Measurements from ENCODE around the gene NINJ2.

DNA sequence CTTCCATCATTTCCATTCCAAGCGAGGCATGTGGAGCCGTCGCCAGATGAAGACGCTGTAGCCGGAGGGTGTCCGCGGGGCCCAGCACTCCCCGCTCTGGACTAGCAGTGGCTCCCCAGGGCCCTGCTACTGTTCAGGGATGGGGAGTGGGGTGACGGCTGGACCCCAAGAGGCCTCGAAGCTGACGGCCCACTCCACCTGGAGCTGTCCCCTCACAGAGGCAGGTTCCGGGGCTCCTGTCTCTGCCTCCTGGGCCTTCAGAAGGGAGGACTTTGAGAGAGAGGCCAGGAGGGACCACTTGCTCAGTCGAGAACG, 101.9 kb downstream of the NINJ2 start:
- TF ChIP-seq, protein P1, sequence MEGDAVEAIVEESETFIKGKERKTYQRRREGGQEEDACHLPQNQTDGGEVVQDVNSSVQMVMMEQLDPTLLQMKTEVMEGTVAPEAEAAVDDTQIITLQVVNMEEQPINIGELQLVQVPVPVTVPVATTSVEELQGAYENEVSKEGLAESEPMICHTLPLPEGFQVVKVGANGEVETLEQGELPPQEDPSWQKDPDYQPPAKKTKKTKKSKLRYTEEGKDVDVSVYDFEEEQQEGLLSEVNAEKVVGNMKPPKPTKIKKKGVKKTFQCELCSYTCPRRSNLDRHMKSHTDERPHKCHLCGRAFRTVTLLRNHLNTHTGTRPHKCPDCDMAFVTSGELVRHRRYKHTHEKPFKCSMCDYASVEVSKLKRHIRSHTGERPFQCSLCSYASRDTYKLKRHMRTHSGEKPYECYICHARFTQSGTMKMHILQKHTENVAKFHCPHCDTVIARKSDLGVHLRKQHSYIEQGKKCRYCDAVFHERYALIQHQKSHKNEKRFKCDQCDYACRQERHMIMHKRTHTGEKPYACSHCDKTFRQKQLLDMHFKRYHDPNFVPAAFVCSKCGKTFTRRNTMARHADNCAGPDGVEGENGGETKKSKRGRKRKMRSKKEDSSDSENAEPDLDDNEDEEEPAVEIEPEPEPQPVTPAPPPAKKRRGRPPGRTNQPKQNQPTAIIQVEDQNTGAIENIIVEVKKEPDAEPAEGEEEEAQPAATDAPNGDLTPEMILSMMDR (conservative IDR thresholded peaks at IDR 0.05), result no peak
- no peak for TF ChIP-seq ZFX (IDR thresholded peaks at IDR 0.05)
